ENCODE measurements around the gene ALG1. TPM values are rescaled to one million over a fixed set of nuclear protein-coding genes. Genes with fewer than 3 reads are reported as not detected.

ALG1 gene
- total and polyA plus RNA-seq, 2 of the 13 experiments (the other 11 are each of a cell fraction or from before 2014, with no cell fraction given), result 43.3 to 75.6 TPM

- TF ChIP-seq PAXIP1 (CRISPR knock-in tag; conservative IDR thresholded peaks at IDR 0.05), result peak; percentile 97
- peak; percentile 50; the same call in 1 of the 2 replicates for TF ChIP-seq NCOA1 (CRISPR knock-in tag; IDR thresholded peaks at IDR 0.05)
- TF ChIP-seq KDM4B (CRISPR knock-in tag; IDR thresholded peaks at IDR 0.05), result 0 out of 2 replicates have a peak, but pooled peaks have one; percentile 63
- TF ChIP-seq MYC (CRISPR knock-in tag; IDR thresholded peaks at IDR 0.05; ENCODE audit: borderline replicate concordance), result peak; percentile 38; the same call in 1 of the 2 replicates
- TF ChIP-seq XRCC5 (optimal IDR thresholded peaks at IDR 0.05; ENCODE audit: low read length), result peak; percentile 59
- TF ChIP-seq ZNF766 (CRISPR knock-in tag; IDR thresholded peaks at IDR 0.05; ENCODE audit: borderline replicate concordance), result 0 out of 2 replicates have a peak, but pooled peaks have one; percentile 80
- TF ChIP-seq SP140L (CRISPR knock-in tag; IDR thresholded peaks at IDR 0.05; ENCODE audit: borderline replicate concordance), result peak; percentile 74
- peak; percentile 90 for TF ChIP-seq NCOR1 (IDR thresholded peaks at IDR 0.05; ENCODE audit: borderline replicate concordance, low read length)
- peak; percentile 94 for TF ChIP-seq ZMYM4 (CRISPR knock-in tag; IDR thresholded peaks at IDR 0.05)
- TF ChIP-seq SOX5 (CRISPR knock-in tag; IDR thresholded peaks at IDR 0.05; ENCODE audit: borderline replicate concordance), result peak; percentile 68; the same call in 1 of the 2 replicates
- TF ChIP-seq, protein P1, sequence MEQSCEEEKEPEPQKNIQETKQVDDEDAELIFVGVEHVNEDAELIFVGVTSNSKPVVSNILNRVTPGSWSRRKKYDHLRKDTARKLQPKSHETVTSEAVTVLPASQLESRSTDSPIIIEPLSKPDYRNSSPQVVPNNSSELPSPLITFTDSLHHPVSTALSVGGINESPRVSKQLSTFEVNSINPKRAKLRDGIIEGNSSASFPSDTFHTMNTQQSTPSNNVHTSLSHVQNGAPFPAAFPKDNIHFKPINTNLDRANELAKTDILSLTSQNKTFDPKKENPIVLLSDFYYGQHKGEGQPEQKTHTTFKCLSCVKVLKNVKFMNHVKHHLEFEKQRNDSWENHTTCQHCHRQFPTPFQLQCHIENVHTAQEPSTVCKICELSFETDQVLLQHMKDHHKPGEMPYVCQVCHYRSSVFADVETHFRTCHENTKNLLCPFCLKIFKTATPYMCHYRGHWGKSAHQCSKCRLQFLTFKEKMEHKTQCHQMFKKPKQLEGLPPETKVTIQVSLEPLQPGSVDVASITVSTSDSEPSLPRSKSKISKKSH (CRISPR knock-in tag; IDR thresholded peaks at IDR 0.05; ENCODE audit: borderline replicate concordance), result peak; percentile 91; the same call in 1 of the 2 replicates
- TF ChIP-seq FOSL2 (CRISPR knock-in tag; IDR thresholded peaks at IDR 0.05), result peak; percentile 76
- peak; percentile 98 for TF ChIP-seq ZMYM3 (CRISPR knock-in tag; IDR thresholded peaks at IDR 0.05)
- 0 out of 2 replicates have a peak, but pooled peaks have one; percentile 53 for TF ChIP-seq ZNF335 (CRISPR knock-in tag; IDR thresholded peaks at IDR 0.05)
- TF ChIP-seq TEF (CRISPR knock-in tag; IDR thresholded peaks at IDR 0.05), result peak; percentile 53; the same call in 1 of the 2 replicates
- TF ChIP-seq, protein P2, sequence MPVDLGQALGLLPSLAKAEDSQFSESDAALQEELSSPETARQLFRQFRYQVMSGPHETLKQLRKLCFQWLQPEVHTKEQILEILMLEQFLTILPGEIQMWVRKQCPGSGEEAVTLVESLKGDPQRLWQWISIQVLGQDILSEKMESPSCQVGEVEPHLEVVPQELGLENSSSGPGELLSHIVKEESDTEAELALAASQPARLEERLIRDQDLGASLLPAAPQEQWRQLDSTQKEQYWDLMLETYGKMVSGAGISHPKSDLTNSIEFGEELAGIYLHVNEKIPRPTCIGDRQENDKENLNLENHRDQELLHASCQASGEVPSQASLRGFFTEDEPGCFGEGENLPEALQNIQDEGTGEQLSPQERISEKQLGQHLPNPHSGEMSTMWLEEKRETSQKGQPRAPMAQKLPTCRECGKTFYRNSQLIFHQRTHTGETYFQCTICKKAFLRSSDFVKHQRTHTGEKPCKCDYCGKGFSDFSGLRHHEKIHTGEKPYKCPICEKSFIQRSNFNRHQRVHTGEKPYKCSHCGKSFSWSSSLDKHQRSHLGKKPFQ (CRISPR knock-in tag; IDR thresholded peaks at IDR 0.05; ENCODE audit: insufficient replicate concordance), result peak; percentile 78
- TF ChIP-seq ZNF564 (CRISPR knock-in tag; IDR thresholded peaks at IDR 0.05), result peak; percentile 97
- peak; percentile 82 for TF ChIP-seq KLF11 (CRISPR knock-in tag; IDR thresholded peaks at IDR 0.05)
- TF ChIP-seq, protein P3, sequence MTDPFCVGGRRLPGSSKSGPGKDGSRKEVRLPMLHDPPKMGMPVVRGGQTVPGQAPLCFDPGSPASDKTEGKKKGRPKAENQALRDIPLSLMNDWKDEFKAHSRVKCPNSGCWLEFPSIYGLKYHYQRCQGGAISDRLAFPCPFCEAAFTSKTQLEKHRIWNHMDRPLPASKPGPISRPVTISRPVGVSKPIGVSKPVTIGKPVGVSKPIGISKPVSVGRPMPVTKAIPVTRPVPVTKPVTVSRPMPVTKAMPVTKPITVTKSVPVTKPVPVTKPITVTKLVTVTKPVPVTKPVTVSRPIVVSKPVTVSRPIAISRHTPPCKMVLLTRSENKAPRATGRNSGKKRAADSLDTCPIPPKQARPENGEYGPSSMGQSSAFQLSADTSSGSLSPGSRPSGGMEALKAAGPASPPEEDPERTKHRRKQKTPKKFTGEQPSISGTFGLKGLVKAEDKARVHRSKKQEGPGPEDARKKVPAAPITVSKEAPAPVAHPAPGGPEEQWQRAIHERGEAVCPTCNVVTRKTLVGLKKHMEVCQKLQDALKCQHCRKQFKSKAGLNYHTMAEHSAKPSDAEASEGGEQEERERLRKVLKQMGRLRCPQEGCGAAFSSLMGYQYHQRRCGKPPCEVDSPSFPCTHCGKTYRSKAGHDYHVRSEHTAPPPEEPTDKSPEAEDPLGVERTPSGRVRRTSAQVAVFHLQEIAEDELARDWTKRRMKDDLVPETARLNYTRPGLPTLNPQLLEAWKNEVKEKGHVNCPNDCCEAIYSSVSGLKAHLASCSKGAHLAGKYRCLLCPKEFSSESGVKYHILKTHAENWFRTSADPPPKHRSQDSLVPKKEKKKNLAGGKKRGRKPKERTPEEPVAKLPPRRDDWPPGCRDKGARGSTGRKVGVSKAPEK (CRISPR knock-in tag; IDR thresholded peaks at IDR 0.05; ENCODE audit: borderline replicate concordance), result peak; percentile 97; the same call in 1 of the 2 replicates
These were observed 63.3 kb downstream of the ALG1 start (continued) for GRCh38 chr16:5134739-5135452.
